H9 (cell line): ENCODE measurements around the gene TFEB. TPM values are rescaled to one million over a fixed set of nuclear protein-coding genes. Genes with fewer than 3 reads are reported as not detected.

ENCODE experiments used
- DNase-seq: peaks from one replicate; pipeline ENCODE4 v3.0.0-alpha.2; 2017
- H2AFZ ChIP-seq: one replicate; pipeline ENCODE4 v1.6.1; 2013; ENCODE audit warnings: mild to moderate bottlenecking, low read length, control low read depth, moderate library complexity
- H2AK5ac ChIP-seq: 2 replicates; pipeline ENCODE4 v1.6.1; 2013; ENCODE audit warnings: low read length, control low read depth, mixed read lengths; ENCODE audit not compliant: insufficient read length
- H2BK120ac ChIP-seq: one replicate; pipeline ENCODE4 v1.6.1; 2013; ENCODE audit warnings: low read depth, mild to moderate bottlenecking, low read length, control low read depth, inconsistent platforms; ENCODE audit not compliant: poor library complexity, severe bottlenecking
- H2BK12ac ChIP-seq: 2 replicates; pipeline ENCODE4 v1.6.1; 2013; ENCODE audit warnings: low read length, control low read depth, mixed read lengths, low read depth; ENCODE audit not compliant: insufficient read length
- H2BK15ac ChIP-seq: 2 replicates; pipeline ENCODE4 v1.6.1; 2013; ENCODE audit warnings: low read depth, low read length, control low read depth
- H2BK20ac ChIP-seq: one replicate; pipeline ENCODE4 v1.6.1; 2013; ENCODE audit warnings: low read depth, mild to moderate bottlenecking, low read length, control low read depth, inconsistent platforms; ENCODE audit not compliant: poor library complexity, severe bottlenecking
- H2BK5ac ChIP-seq: 2 replicates; pipeline ENCODE4 v1.6.1; 2013; ENCODE audit warnings: low read length, control low read depth, mixed read lengths; ENCODE audit not compliant: insufficient read length
- H3K14ac ChIP-seq: 2 replicates; pipeline ENCODE4 v1.6.1; 2013; ENCODE audit warnings: low read length, control low read depth; ENCODE audit not compliant: insufficient read depth
- H3K18ac ChIP-seq: 2 replicates; pipeline ENCODE4 v1.6.1; 2013; ENCODE audit warnings: low read depth, mild to moderate bottlenecking, mixed read lengths, low read length, control low read depth; ENCODE audit not compliant: insufficient read length
- H3K23ac ChIP-seq: 2 replicates; pipeline ENCODE4 v1.6.1; 2013; ENCODE audit warnings: low read length, control low read depth, mixed read lengths, low read depth; ENCODE audit not compliant: insufficient read length
- H3K23me2 ChIP-seq: 2 replicates; pipeline ENCODE4 v1.6.1; 2013; ENCODE audit warnings: low read depth, mild to moderate bottlenecking, mixed read lengths, low read length, control low read depth; ENCODE audit not compliant: insufficient read length, poor library complexity, severe bottlenecking
- H3K27ac ChIP-seq: 2 replicates; pipeline ENCODE4 v1.5.1; 2013; ENCODE audit warnings: low read length, control low read depth, mixed read lengths, low read depth; ENCODE audit not compliant: insufficient read length
- H3K27me3 ChIP-seq: 2 replicates; pipeline ENCODE4 v1.6.1; 2013; ENCODE audit warnings: low read length, control low read depth, inconsistent platforms; ENCODE audit not compliant: insufficient read depth
- H3K4ac ChIP-seq: 2 replicates; pipeline ENCODE4 v1.6.1; 2013; ENCODE audit warnings: low read depth, mild to moderate bottlenecking, control low read depth, inconsistent platforms, low read length, moderate library complexity
- H3K4me1 ChIP-seq: 2 replicates; pipeline ENCODE4 v1.6.1; 2013; ENCODE audit warnings: low read length, control low read depth, inconsistent platforms; ENCODE audit not compliant: insufficient read depth
- H3K4me2 ChIP-seq: 2 replicates; pipeline ENCODE4 v1.6.1; 2013; ENCODE audit warnings: low read length, control low read depth, mixed read lengths; ENCODE audit not compliant: insufficient read length, insufficient read depth
- H3K56ac ChIP-seq: 2 replicates; pipeline ENCODE4 v1.6.1; 2013; ENCODE audit warnings: low read depth, mild to moderate bottlenecking, mixed read lengths, low read length, control low read depth; ENCODE audit not compliant: insufficient read length
- H3K79me1 ChIP-seq: 2 replicates; pipeline ENCODE4 v1.6.1; 2013; ENCODE audit warnings: low read depth, mild to moderate bottlenecking, moderate library complexity, low read length, control low read depth, inconsistent platforms; ENCODE audit not compliant: insufficient read depth, poor library complexity, severe bottlenecking
- H3K79me2 ChIP-seq: 2 replicates; pipeline ENCODE4 v1.6.1; 2013; ENCODE audit warnings: low read length, control low read depth, inconsistent platforms; ENCODE audit not compliant: insufficient read depth
- H3K9ac ChIP-seq: 2 replicates; pipeline ENCODE4 v1.6.1; 2013; ENCODE audit warnings: low read length, control low read depth, mixed read lengths; ENCODE audit not compliant: insufficient read length; ENCODE audit errors: extremely low read depth
- H3K9me3 ChIP-seq: one replicate; pipeline ENCODE4 v1.6.1; 2013; ENCODE audit warnings: low read depth, low read length, inconsistent platforms; ENCODE audit not compliant: control insufficient read depth
- H3T11ph ChIP-seq: one replicate; pipeline ENCODE4 v1.6.1; 2013; ENCODE audit warnings: mild to moderate bottlenecking, low read length, control low read depth, inconsistent platforms
- H4K20me1 ChIP-seq: one replicate; pipeline ENCODE4 v1.6.1; 2013; ENCODE audit not compliant: control insufficient read depth, insufficient read length, insufficient read depth
- H4K5ac ChIP-seq: 2 replicates; pipeline ENCODE4 v1.6.1; 2013; ENCODE audit warnings: low read depth, mild to moderate bottlenecking, mixed read lengths, low read length, control low read depth; ENCODE audit not compliant: insufficient read length
- H4K8ac ChIP-seq: replicated peaks from 2 replicates; pipeline ENCODE4 v1.6.1; 2013; ENCODE audit warnings: low read length, control low read depth, mixed read lengths, low read depth; ENCODE audit not compliant: insufficient read length
- H4K91ac ChIP-seq: 2 replicates; pipeline ENCODE4 v1.6.1; 2013; ENCODE audit warnings: low read depth, mild to moderate bottlenecking, moderate library complexity, mixed read lengths, low read length, control low read depth; ENCODE audit not compliant: insufficient read length
- H3K27ac Mint-ChIP-seq, 3 experiments: 2 replicates in 2 of 3; 3 replicates in 1 of 3; pipeline ENCODE4 v1.8.0; 2020 to 2021; ENCODE audit warnings: mixed read lengths in 3 of 3, mild to moderate bottlenecking in 1 of 3, moderate library complexity in 1 of 3
- H3K27me3 Mint-ChIP-seq: 2 replicates; pipeline ENCODE4 v1.8.0; 2021; ENCODE audit warnings: low read depth, mild to moderate bottlenecking, moderate library complexity, mixed read lengths
- H3K36me3 Mint-ChIP-seq, 3 experiments: 2 replicates in 2 of 3; 3 replicates in 1 of 3; pipeline ENCODE4 v1.8.0; 2020 to 2021; ENCODE audit warnings: low read depth in 3 of 3, mixed read lengths in 3 of 3; ENCODE audit not compliant: insufficient read depth in 1 of 3
- H3K4me1 Mint-ChIP-seq, 2 experiments: 2 replicates each; pipeline ENCODE4 v1.8.0; 2020; ENCODE audit warnings: mixed read lengths in 2 of 2
- H3K4me3 Mint-ChIP-seq, 2 experiments: 2 replicates in 1 of 2; 3 replicates in 1 of 2; pipeline ENCODE4 v1.8.0; 2020 to 2021; ENCODE audit warnings: mild to moderate bottlenecking in 2 of 2, mixed read lengths in 2 of 2, moderate library complexity in 1 of 2
- H3K9me3 Mint-ChIP-seq, 2 experiments: 2 replicates in 1 of 2; 3 replicates in 1 of 2; pipeline ENCODE4 v1.8.0; 2020; ENCODE audit warnings: mild to moderate bottlenecking in 2 of 2, mixed read lengths in 2 of 2, moderate library complexity in 1 of 2
- WGBS: extraction: QIAGEN DNeasy Blood & Tissue Kit; methylation state at CpG from one replicate; pipeline ENCODE4 v1.1.7; 2013; ENCODE audit warnings: missing lambda C conversion rate, low lambda C conversion rate, mixed read lengths; ENCODE audit not compliant: insufficient read length; ENCODE audit errors: extremely low coverage; 5-methylcytosine and 5-hydroxymethylcytosine counted together
- total RNA-seq: library from RNA; stranded (reverse); gene quantifications from 2 replicates; pipeline ENCODE4 v1.2.1, GENCODE V29; 2021
- TF ChIP-seq, protein P1 (sequence below): fragments of 200-600 bp; sonication (generic); conservative IDR thresholded peaks from 3 replicates; pipeline ENCODE4 v1.8.0; 2021; ENCODE audit warnings: antibody characterized with exemption, mild to moderate bottlenecking

Gene TFEB
- total RNA-seq, 1 experiment from 2014 or later: 1.2 TPM

DNA sequence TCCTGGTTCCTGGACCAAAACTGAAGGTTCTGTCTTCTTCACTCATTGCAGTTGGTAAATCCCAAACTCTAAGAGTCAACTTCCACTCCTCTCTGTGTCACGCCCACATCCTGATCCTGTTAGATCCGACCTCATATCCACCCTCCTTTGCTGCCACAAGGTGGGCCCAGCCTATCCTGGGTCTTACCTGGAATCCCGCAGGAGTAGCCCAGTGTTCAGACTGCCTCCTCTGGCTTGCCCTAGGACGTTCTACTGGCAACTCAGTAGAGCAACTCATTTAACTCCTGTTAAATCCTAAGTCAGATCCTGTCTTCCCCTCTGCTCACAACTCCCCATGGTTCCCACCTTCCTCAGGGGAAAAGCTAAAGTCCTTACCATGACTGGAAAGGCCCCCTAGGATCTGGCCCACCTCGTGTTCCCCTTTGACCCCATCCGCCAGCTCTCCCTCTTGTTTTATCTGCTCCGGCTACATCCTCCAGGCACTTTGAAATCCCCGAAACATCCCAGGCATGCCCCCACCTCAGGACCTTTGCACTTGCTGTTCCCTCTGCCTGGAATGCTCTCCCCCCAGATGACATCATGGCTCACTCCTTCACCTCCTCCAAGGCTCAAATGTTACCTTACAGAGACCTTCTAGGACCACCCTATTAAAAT is 43.9 kb downstream of the TFEB start:
- Histone ChIP-seq H3K79me2 (no peaks in the 10 kb centered on the region), H3K9me3 (no peaks in the 10 kb centered on the region), H2BK15ac (no peak overlapping the region), H2AFZ (no peak overlapping the region), H3T11ph (no peak overlapping the region), H2BK5ac (no peak overlapping the region), H3K27me3 (no peaks in the 10 kb centered on the region), H4K20me1 (peaks cover 4% of the 10 kb centered on the region), H3K4me1 (peaks cover 7% of the 10 kb centered on the region; the same call in 1 of the 2 replicates), H2BK120ac (no peak overlapping the region), H3K23me2 (no peaks in the 10 kb centered on the region), H4K5ac (no peak overlapping the region), H3K14ac (no peak overlapping the region), H3K79me1 (no peaks in the 10 kb centered on the region), H3K4ac (no peak overlapping the region), H2BK20ac (no peak overlapping the region), H3K23ac (no peak overlapping the region), H4K91ac (no peak overlapping the region), H3K56ac (no peak overlapping the region), H3K4me2 (no peak overlapping the region), H4K8ac (no peak overlapping the region), H2BK12ac (no peak overlapping the region), H3K18ac (no peak overlapping the region), H2AK5ac (no peak overlapping the region), H3K27ac (no peak overlapping the region), H3K9ac (no peak overlapping the region)
- WGBS: no CpG with 5 or more reads among the region's 8 CpGs
- H3K9me3 Mint-ChIP-seq: no peaks in the 10 kb centered on the region; a peak in 1 of 5 replicates
- peaks cover 28 to 31% of the 10 kb centered on the region in 2 experiments for H3K4me1 Mint-ChIP-seq
- peaks cover 13% of the 10 kb centered on the region for H3K27me3 Mint-ChIP-seq
- DNase-seq: no peak
- H3K36me3 Mint-ChIP-seq: no peaks in the 10 kb centered on the region; a peak in 2 of 7 replicates
- TF ChIP-seq, protein P1, sequence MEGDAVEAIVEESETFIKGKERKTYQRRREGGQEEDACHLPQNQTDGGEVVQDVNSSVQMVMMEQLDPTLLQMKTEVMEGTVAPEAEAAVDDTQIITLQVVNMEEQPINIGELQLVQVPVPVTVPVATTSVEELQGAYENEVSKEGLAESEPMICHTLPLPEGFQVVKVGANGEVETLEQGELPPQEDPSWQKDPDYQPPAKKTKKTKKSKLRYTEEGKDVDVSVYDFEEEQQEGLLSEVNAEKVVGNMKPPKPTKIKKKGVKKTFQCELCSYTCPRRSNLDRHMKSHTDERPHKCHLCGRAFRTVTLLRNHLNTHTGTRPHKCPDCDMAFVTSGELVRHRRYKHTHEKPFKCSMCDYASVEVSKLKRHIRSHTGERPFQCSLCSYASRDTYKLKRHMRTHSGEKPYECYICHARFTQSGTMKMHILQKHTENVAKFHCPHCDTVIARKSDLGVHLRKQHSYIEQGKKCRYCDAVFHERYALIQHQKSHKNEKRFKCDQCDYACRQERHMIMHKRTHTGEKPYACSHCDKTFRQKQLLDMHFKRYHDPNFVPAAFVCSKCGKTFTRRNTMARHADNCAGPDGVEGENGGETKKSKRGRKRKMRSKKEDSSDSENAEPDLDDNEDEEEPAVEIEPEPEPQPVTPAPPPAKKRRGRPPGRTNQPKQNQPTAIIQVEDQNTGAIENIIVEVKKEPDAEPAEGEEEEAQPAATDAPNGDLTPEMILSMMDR: no peak
- no peak overlapping the region for H3K4me3 Mint-ChIP-seq
- H3K27ac Mint-ChIP-seq: no peak overlapping the region; a peak in 2 of 7 replicates
